HEK293 (cell line): ENCODE results near the gene ZC3HAV1L.

ENCODE experiments used
- CTCF ChIP-seq: fragments of 450-650 bp; formaldehyde crosslinking; IDR thresholded peaks from 2 replicates; pipeline ENCODE4 v1.5.1; 2016; ENCODE audit warnings: missing biosample characterization, missing genetic modification characterization
- HOXC10 ChIP-seq: sonication (generic); formaldehyde crosslinking; IDR thresholded peaks from 2 replicates; pipeline ENCODE4 v1.8.1; 2023; ENCODE audit warnings: mild to moderate bottlenecking, missing genetic modification reagents
- SP2 ChIP-seq: fragments of 450-650 bp; formaldehyde crosslinking; IDR thresholded peaks from 2 replicates; pipeline ENCODE4 v1.5.1; 2016; ENCODE audit warnings: missing biosample characterization, missing genetic modification characterization
- ZBTB26 ChIP-seq: fragments of 450-650 bp; formaldehyde crosslinking; optimal IDR thresholded peaks from 2 replicates; pipeline ENCODE3; 2016; ENCODE audit warnings: missing biosample characterization, mild to moderate bottlenecking, missing genetic modification characterization
- ZBTB49 ChIP-seq: fragments of 450-650 bp; formaldehyde crosslinking; IDR thresholded peaks from 2 replicates; pipeline ENCODE4 v1.5.1; 2016; ENCODE audit warnings: missing biosample characterization, missing genetic modification characterization, low read depth
- ZBTB8A ChIP-seq: fragments of 450-650 bp; formaldehyde crosslinking; IDR thresholded peaks from 2 replicates; pipeline ENCODE4 v1.5.1; 2016; ENCODE audit warnings: missing biosample characterization, missing genetic modification characterization
- ZNF214 ChIP-seq: fragments of 450-650 bp; formaldehyde crosslinking; IDR thresholded peaks from 2 replicates; pipeline ENCODE4 v1.5.1; 2017; ENCODE audit warnings: missing biosample characterization, mild to moderate bottlenecking, missing genetic modification characterization, borderline replicate concordance
- ZNF26 ChIP-seq: fragments of 450-650 bp; formaldehyde crosslinking; IDR thresholded peaks from 2 replicates; pipeline ENCODE4 v1.5.1; 2016; ENCODE audit warnings: missing biosample characterization, missing genetic modification characterization
- ZNF510 ChIP-seq: fragments of 450-650 bp; formaldehyde crosslinking; IDR thresholded peaks from 2 replicates; pipeline ENCODE4 v1.5.1; 2018; ENCODE audit warnings: mild to moderate bottlenecking, missing genetic modification characterization, missing biosample characterization; ENCODE audit not compliant: insufficient replicate concordance
- ZNF561 ChIP-seq: fragments of 450-650 bp; IDR thresholded peaks from 2 replicates; pipeline ENCODE4 v1.5.1; 2018; ENCODE audit warnings: missing biosample characterization, missing genetic modification characterization, borderline replicate concordance
- ZNF571 ChIP-seq: fragments of 450-650 bp; formaldehyde crosslinking; IDR thresholded peaks from 2 replicates; pipeline ENCODE4 v1.5.0; 2017; ENCODE audit warnings: missing biosample characterization, missing genetic modification characterization
- ZNF785 ChIP-seq: fragments of 450-650 bp; formaldehyde crosslinking; IDR thresholded peaks from 2 replicates; pipeline ENCODE4 v1.5.1; 2016; ENCODE audit warnings: missing biosample characterization, missing genetic modification characterization
- TF ChIP-seq, protein P1 (sequence below): fragments of 450-650 bp; formaldehyde crosslinking; IDR thresholded peaks from 2 replicates; pipeline ENCODE4 v1.5.1; 2017; ENCODE audit warnings: missing biosample characterization, missing genetic modification characterization

GRCh38 chr7:139049936-139050335, 14.1 kb upstream of the ZC3HAV1L start:
- TF ChIP-seq CTCF (no peak), HOXC10 (CRISPR knock-in tag) (no peak), ZNF510 (tag by site-specific recombination) (no peak), ZNF561 (tag by site-specific recombination) (no peak), ZNF214 (tag by site-specific recombination) (no peak), SP2 (tag by site-specific recombination) (no peak), ZNF26 (tag by site-specific recombination) (no peak), ZBTB8A (tag by site-specific recombination) (no peak), ZBTB26 (no peak), ZNF785 (tag by site-specific recombination) (no peak), ZNF571 (tag by site-specific recombination) (no peak), ZBTB49 (tag by site-specific recombination) (no peak)
- TF ChIP-seq, protein P1, sequence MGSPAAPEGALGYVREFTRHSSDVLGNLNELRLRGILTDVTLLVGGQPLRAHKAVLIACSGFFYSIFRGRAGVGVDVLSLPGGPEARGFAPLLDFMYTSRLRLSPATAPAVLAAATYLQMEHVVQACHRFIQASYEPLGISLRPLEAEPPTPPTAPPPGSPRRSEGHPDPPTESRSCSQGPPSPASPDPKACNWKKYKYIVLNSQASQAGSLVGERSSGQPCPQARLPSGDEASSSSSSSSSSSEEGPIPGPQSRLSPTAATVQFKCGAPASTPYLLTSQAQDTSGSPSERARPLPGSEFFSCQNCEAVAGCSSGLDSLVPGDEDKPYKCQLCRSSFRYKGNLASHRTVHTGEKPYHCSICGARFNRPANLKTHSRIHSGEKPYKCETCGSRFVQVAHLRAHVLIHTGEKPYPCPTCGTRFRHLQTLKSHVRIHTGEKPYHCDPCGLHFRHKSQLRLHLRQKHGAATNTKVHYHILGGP (tag by site-specific recombination), result no peak
